HG03108 (cell line): ENCODE results near the gene ELMOD3.
"Not testable (repeated sequence)": the region's sequence is repeated elsewhere in the genome, so short reads cannot be mapped to it uniquely, and the experiment has no call there.

Experiments used
- ATAC-seq: cut with Tn5 transposase; IDR thresholded peaks from one replicate; pipeline ENCODE4 v1.9.1; 2021; ENCODE audit warnings: moderate library complexity; ENCODE audit not compliant: unreplicated experiment

Gene ELMOD3

DNA sequence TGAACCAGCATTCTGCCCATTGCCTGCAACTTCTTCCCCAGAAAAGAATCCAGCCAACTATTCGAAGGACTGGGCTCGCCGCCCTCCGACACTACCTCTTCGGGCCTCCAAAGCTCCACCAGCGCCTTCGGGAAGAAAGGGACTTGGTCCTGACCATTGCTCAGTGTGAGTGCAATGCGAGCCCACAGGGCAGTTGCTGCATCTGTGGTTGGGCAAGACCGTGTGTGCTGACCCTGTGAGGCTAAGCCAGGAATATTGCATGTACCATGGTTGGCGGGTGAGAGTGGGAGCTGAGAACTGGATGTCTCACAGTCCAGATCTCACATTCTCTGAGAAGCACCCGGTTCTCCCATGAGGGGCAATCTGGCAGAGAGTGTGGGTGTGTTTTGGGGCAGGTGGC, 16.5 kb downstream of the ELMOD3 start:
- no peak for ATAC-seq

DNA sequence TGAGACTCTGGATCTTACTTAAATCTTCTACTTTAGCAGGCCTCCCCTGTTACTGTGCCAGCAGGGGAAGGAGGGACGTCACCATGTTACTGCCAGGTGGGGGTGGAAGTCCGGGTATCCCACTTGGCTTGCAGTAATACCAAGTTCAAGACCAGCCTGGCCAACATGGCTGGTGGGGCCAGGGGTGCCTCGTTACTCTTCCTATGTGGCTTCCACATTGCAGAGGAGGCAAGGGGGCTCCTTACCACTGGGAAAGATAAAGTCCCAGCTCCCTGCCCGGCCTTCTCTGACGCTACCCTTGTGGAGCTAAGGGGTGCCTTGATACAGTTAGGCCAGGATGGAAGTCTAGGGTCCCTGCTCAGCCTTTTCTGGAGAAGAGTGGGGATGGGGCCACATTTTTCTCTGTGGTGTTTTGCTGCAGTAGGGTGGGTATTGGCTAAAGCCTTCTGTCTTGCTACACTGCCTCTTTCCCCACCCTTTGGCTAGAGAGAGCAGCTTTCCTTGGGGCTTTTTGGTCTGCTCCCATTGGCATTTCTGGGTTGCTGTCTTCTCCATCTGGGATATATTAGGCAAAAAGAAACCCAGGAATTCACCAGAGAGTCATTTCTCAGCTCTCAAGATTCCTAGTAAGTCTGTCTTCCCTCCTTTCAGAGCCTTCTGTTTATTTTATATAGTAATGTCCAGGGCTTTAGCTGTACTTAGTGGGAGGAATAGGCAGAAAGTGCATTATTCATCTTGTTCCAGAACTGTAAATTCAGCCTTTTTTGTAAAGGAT, 21.9 kb downstream of the ELMOD3 start:
- no peak for ATAC-seq

DNA sequence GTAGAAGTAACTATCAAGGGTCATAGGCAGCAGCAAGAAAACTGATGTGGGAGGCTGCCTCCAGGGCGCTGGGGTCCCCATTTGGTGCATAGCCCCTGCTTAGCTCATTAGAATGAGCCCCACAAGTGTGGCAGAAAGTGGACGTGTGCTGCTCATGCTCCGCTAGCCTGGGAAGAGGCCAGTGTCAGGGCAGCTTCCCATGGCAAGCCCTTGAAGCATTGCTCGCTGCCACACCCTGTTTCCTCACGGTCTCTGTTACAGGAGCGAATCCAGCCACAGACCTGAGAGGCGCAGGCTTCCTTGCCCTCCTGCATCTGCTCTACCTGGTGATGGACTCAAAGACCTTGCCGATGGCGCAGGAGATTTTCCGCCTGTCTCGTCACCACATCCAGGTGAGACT, 22.5 kb downstream of the ELMOD3 start:
- ATAC-seq = no peak

DNA sequence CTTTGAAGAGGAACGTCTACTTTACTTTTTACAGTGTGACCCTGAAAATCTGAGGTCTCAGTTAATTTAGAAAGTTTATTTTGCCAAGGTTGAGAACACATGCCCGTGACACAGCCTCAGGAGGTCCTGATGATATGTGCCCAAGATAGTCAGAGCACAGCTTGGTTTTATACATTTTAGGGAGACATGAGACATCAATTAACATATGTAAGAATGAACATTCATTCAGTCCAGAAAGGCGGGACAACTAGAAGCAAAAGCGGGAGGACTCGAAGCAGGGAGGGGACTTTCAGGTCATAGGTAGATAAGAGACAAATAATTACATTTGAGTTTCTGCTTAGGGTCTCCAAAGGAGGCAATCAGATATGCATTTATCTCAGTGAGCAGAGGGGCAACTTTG, 23.7 kb downstream of the ELMOD3 start:
- no peak for ATAC-seq

DNA sequence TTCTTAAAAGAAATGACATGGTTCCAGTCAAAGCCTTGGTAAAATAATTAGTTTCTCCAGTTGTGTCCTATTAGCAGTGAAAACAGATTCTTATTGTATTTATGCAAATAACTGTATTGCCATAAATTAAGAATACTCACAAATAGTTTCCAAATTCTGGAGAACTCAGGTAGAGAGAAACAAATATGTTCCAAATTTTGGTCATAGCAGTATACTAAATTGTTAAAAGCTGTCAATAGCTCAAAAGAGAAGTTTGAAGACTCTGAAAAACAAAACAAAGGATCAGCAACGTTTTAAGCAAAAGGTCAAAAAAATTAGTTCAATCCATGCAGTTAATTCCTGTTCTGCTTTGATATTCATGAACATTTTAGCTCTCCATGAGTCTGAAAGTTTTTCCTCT, 25.5 kb downstream of the ELMOD3 start:
- no peak for ATAC-seq

DNA sequence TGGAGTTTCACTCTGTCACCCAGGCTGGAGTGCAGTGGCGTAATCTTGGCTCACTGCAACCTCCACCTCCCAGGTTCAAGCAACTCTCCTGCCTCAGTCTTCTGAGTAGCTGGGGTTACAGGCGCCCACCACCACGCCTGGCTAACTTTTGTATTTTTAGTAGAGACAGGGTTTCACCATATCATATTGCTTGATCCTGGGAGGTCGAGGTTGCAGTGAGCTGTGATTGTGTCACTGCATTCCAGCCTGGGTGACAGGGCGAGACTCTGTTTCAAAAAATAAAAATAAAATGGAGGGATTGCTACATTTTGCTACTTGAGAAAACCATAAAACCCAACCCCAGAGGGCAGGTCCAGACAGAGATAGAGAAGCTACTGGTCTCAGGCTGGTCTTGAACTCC, 28.6 kb downstream of the ELMOD3 start:
- ATAC-seq = not testable (repeated sequence)

DNA sequence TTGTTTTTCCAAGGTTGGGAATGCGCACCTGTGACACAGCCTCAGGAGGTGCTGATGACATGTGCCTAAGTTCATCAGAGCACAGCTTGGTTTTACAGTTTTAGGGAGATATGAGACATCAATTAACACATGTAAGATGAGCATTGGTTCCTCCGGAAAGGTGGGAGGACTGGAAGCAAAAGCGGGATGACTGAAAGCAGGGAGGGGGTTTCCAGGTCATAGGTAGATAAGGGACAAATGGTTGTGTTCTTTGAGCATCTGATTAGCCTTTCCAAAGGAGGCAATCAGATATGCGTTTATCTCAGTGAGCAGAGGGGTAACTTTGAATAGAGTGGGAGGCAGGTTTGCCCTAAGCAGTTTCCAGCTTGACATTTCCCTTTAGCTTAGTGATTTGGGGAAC, 29.3 kb downstream of the ELMOD3 start:
- ATAC-seq = no peak

DNA sequence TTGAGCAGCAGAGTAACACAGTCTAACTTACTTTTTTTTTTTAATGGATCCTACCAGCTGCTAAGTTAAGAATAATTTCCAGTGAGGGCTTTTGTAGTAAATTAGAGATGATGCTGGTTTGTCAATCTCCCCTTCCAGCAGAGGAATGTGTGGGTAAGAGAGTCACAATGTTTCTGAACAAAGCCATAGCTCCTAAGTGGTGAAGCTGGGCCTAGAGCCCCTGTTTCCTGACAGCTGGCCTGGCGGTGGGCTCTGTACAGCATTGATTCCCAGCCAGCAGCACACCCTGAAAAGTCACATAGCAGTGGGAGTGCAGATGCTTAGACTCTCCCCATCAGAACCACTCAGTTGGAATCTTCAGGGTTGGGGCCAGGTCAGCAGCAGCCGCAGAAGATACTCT, 31.2 kb downstream of the ELMOD3 start:
- ATAC-seq = no peak

DNA sequence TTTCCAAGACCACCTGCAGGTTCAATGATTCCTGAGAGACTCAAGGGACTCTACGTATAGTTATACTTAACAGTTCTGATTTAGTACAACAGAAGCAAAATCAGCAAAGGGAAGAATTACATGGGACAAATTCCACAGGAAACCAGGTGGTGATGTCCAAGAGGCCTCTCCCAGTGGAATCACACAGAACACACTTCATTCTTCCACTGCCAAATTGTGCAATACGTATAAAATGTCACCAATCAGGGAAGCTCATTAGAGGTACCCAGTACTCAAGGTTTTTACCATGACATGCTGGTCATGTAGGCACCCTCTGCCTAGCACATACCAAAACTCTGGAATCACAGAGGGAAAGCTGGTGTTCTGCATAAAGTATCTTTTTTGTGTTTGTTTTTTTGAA, 33.2 kb downstream of the ELMOD3 start:
- no peak for ATAC-seq

DNA sequence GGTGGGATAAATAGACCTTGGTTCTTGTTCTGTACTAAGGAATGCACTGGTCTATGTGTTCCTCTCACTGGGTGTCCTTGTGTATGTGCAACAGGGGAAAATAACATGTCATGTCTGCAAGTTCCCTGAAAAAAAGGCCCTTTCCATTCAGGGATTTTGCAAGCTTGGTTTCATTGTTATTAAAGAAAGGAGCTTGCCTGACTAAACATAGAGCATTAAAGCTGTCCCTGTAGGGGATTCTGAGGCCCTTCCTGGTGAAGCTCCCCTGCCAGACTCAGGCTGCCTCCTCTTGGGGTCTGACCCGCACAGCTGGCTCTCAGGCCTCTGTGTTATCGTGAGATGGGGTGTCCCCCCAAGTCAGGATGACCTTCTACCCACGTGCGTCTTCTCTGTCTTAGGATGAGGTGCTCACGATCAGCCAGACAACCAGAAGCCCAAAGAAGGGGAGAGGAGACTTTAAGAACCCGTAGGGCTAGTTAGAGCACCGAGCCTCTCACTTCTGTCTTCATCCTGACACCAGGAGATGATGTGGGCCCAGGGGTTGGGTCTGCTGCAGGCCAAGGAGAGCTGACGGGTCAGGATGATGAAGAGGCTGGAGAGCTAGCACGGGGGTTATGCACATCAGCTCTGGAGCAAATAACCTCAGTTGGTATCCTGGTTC, 34.4 kb downstream of the ELMOD3 start:
- ATAC-seq = no peak

DNA sequence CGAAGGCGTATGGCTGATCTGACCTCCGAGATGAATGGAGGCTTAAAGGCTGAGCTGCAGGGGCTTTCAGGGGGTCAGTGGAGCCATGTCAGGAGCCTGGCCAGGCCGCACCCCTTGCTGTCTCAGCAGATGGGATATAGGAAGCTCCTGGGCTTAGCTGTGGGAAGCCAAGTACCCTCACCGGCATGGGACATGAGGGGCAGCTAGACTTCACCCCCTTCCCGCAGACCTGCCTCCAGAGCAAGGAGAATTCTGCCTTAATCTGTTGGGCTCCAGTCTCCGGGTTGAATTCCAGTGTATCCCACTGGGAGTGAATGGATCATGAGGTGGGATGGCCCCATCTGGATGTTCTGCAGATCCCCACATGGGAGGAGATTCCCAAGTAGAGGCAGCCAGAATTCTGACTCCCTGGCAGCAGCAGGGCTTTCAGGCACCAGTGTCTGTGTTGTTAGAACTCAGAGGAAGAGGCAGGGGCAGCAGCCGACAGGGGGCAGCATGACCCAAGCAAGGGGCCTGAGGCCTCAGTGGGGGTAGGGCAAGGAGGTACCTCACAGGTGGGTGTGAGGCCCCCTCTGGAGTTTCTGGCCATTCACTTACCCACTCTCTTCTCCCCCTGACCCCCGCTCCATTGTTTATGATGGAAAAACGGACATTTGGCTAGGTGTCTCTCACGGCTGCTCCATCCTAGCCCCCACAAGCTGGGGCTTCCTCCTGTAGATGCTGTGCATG, 36.5 kb downstream of the ELMOD3 start:
- ATAC-seq = no peak

DNA sequence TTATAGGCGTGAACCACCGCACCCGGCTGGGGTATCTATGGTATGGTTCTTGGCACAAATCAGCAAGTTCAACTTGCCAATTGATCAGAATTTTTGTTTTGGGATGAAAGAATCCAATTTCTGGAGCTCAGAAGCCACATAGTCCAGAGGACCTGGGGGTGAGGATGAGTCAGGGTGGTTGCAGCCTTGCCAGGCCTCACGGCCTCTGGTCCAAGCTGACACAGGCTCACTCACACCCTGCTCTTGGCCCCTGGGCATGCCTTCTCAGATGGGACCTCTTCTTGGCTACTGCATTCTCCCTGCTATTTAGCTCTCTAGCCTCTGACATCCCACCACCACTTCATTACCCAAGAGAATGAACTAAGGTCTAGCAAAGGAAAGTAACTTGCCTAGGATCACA, 39.3 kb downstream of the ELMOD3 start:
- ATAC-seq = no peak

DNA sequence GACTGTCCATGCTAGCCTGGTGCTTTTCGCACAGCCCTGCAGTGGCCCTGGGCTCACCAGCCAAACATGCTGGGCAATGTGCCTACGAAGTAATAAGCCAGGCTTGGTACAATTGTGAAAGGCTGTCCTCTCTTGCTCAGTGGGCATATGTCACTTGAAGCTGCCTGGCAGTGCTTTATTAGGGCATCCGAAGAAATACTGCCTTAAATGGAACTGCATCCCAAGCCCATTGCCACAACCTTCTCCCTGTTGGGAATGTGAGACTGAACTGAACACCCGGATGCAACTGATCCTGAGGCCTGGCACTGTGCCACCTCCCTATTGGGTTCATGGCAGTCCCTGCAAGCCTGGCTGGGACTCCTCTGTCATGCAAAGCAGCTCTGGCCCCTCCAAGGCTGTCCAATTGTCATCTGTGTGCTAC, 39.7 kb downstream of the ELMOD3 start:
- ATAC-seq = no peak

DNA sequence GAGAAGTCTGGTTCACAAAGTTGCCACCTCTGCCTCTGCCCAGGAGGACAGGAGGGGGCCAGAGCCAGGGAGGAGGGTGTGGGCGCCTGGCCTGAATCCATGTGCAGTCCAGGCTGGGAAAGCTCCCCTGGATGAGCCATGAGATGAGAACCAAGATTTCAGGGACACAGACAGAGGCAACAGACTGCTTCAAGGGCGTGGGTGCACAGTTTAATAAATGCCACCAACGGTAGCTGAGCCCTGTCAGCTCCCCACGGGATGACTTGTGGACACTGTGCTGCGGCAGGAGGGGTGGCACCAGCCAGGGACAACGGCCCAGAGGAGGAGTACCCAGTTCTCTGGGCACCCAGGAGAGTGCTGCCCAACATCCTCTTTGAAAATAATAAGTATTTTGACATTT, 40.4 kb downstream of the ELMOD3 start:
- ATAC-seq = no peak

DNA sequence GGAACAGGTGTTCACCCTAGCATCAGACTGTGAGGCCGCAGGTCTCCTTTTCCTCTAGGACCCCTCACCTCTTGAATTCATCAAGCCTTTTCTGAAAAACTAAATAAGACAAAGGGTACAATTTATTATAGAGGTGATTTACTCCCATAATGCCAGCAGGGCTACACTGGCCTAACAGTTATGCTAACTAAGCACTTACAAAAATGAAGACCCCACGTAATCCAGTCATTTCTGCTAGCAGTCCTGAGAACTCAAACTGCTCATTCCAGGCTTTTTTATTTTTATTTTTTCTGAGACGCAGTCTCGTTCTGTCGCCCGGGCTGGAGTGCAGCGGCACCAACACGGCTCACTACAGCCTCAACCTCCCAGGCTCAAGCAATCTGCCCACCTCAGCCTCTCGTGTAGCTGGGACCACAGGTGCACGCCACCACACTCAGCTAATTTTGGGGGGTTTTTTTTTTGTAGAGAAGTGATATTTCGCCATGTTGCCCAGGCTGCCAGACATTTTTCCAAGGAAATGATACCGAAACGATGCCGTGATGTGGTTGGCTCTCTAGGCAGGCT, 41.4 kb downstream of the ELMOD3 start:
- no peak for ATAC-seq

DNA sequence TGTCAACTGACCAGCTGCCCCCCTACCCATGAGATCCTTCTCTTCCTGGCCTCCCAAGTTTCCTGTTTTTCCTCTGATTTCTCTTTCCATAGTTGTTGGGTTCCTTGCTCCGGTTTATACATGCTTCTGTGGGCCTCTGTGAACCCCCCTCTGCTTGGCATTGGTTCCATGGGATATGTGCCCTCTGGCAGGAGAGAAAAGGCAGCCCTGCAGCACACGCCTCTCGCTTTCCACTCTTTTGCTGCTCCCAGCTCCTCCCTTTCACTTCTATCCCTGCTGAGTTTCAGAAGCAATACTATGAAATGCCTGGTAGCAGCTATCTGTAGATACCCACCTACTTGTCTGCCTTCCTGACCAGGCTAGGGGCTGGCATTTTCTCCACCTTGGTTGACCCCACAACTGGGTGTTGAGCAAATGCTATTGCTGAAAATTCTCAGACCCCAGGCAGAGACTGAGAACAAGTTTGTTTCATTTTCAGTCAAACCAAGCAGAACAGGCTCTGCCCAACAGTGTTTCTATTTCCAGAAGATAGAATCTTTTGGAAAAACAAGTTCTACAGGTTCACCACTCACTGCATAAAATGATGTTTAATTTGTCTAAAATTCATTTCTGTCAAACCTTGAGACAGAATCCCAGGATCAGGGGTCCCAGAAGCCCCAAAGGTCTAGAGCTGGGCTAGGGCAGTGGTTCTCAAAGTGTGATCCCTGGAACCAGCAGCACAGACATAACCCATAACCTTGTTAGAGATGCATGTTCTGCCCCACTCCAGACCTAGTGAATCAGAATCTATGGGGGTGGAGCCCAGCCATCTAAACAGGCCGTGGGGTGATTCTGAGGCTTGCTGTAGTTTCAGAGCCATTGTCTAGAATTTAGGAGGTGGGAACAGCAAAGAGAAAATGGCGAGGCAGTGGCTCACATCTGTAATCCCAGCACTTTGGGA, 42.2 kb downstream of the ELMOD3 start:
- no peak for ATAC-seq

DNA sequence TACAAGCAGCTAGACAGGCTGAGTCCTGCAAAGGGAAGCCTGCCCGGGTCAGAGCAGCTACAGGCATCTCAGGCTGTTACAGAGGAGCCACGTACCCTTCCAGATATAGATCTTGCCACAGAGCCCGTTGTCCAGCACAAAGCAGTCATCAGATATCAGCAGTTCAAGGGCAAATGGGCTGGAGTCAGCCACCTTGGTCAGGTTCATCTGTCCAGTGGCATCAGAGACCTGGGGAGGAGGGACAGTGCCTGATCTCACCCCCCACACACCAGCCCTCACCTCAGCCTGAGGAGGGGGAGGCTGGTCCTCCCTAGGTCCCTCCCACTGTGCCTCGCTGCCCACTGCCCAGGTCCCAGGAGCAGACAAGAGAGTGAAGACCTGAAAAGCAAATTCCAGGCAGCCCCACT, 43.4 kb downstream of the ELMOD3 start:
- ATAC-seq = no peak

DNA sequence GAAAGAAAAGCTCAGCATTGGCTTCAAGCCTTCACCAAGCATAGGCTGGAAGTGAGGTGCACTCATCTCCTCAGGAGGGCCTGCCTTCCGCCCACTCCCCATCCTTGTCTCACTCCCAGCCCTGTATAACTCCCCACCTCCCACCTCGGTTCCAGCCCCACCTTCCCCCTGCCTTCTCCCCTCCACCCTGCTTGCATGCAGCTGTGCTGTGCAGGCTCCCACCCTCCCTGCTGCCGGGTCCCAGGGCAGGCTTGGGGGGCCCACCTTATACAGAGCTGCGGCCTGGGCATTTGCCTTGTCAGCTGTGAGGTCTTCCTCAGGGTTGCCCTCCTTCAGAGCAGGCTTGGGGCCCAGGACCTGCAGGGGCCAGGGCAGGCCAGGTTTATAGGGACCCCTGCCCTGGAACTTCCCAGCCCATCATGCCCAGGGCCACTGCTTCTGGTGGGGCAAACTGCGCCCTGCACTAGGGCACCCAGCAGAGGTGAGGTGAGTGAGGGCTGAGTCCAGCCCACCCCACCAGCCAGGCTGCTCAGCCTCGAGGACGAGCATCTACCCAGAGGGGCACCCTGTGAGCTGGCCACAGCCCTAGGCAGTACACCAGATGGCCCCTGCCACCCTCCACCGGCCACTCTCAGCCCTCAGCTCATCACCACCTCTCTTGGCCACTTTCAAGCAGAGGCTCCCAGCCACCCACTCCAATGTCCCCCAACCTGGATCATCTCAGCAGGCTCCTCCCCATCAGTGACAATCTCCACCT, 44.0 kb downstream of the ELMOD3 start:
- no peak for ATAC-seq

DNA sequence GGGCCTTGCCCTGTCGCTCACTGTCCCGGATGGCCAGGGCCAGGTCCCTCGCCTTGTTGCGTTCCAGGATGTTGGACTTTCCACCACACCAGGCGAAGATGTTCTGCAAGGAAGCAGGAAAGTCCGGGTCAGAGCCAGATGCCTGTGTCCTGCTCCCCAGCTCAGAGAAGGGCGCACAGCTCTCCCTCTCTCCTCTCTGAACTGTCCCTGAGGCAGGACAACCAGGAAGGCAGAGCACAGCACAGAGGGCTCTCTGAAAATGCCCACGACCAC, 44.5 kb downstream of the ELMOD3 start:
- ATAC-seq = no peak

DNA sequence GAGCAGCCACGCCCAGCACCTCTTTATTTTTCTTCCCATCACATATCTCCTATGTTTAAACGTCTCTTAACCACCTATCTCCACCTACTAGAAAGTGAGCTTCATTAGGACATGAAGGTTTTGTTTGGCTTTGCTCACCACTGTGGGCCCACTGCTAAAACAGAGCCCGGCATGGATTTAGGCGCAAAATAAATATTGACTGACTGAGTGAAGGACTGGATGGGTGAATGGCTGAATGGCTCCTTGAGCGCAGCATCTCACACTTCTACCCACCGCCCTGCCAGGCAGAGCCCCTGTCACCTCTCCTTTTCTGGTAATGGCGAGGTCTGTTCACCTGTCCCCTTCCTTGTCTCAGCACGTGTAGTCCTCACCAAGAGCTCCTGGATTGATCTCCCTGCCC, 45.5 kb downstream of the ELMOD3 start:
- no peak for ATAC-seq
